K562 (cell line): ENCODE results near the gene USP22. TPM values are rescaled to one million over a fixed set of nuclear protein-coding genes. Genes with fewer than 3 reads are reported as not detected.

ENCODE experiments used
- ATAC-seq: fragments of 200-7000 bp; cut with Tn5 transposase; 3 replicates; pipeline ENCODE4 v1.9.1; 2020; ENCODE audit warnings: moderate library complexity
- BruUV-seq: library from RNA; stranded (reverse); fragments of 400-500 nt; replicated peaks from 2 replicates; lab custom pipeline; 2021; lab: Mats Ljungman, UMichigan
- CTCF ChIA-PET: fragments of 300-600 bp; formaldehyde crosslinking; extraction: SDS; loops from one replicate; lab custom pipeline; 2021; ENCODE audit warnings: low intra/inter-chr PET ratio; lab: Yijun Ruan, JAX
- POLR2A ChIA-PET: fragments of 300-600, 350-650 bp; sonication (Branson Sonifier 250); formaldehyde crosslinking; extraction: SDS; loops from one replicate; lab custom pipeline; 2021; ENCODE audit warnings: antibody characterized with exemption, inconsistent platforms; lab: Yijun Ruan, JAX
- DNase-seq, 4 experiments: peaks; one replicate each; pipeline versions ENCODE4 v3.0.0 to v3.0.0-alpha.2; 2011 to 2018; ENCODE audit warnings: low spot score in 3 of 4, mixed read lengths in 3 of 4; ENCODE audit errors: extremely low read depth in 1 of 4
- FAIRE-seq: peaks from 2 replicates; lab custom pipeline; 2011; peaks lifted over from hg19 to GRCh38; lab: Jason Lieb, UNC
- H2AFZ ChIP-seq: 2 replicates; pipeline ENCODE4 v1.6.0; 2011; ENCODE audit warnings: low read depth, low read length, control low read depth, inconsistent platforms
- H3K27ac ChIP-seq: fragments of 200-600 bp; 3 replicates; pipeline ENCODE4 v1.8.0; 2011; ENCODE audit warnings: low read depth, mild to moderate bottlenecking, control low read depth, inconsistent platforms, low read length, moderate library complexity, mixed read lengths; ENCODE audit errors: extremely low read depth
- H3K27me3 ChIP-seq, 2 experiments: fragments of 300-600 bp in 1 of 2; 2 replicates in 1 of 2; 3 replicates in 1 of 2; pipeline versions ENCODE4 v1.6.0 to v1.8.0; 2011; ENCODE audit warnings: inconsistent platforms in 2 of 2, low read length in 2 of 2, mild to moderate bottlenecking in 1 of 2, mixed read lengths in 1 of 2, moderate library complexity in 1 of 2; ENCODE audit not compliant: control insufficient read depth in 2 of 2, insufficient read depth in 2 of 2
- H3K36me3 ChIP-seq: fragments of 300-600 bp; 3 replicates; pipeline ENCODE4 v1.8.0; 2011; ENCODE audit warnings: mild to moderate bottlenecking, low read length, inconsistent platforms; ENCODE audit not compliant: control insufficient read depth, insufficient read depth
- H3K4me1 ChIP-seq, 2 experiments: fragments of 200-600 bp in 1 of 2; replicated peaks in 1 of 2; 2 replicates in 1 of 2; 3 replicates in 1 of 2; pipeline versions ENCODE4 v1.5.1 to v1.8.0; 2011; ENCODE audit warnings: inconsistent platforms in 2 of 2, low read length in 2 of 2, mild to moderate bottlenecking in 1 of 2, mixed read lengths in 1 of 2, moderate library complexity in 1 of 2; ENCODE audit not compliant: control insufficient read depth in 2 of 2, insufficient read depth in 2 of 2
- H3K4me2 ChIP-seq: 2 replicates; pipeline ENCODE4 v1.6.1; 2011; ENCODE audit warnings: low read length, control low read depth, inconsistent platforms, mixed read lengths; ENCODE audit not compliant: insufficient read depth
- H3K4me3 ChIP-seq: fragments of 200-600 bp; sonication (generic), shearing (Covaris generic); 2 replicates; pipeline ENCODE4 v1.5.1; 2016; ENCODE audit warnings: control low read depth, inconsistent platforms
- H3K79me2 ChIP-seq: fragments of 200-600 bp; 3 replicates; pipeline ENCODE4 v1.8.0; 2011; ENCODE audit warnings: low read length, inconsistent platforms; ENCODE audit not compliant: control insufficient read depth, insufficient read depth
- H3K9ac ChIP-seq, 2 experiments: 2 replicates each; pipeline versions ENCODE4 v1.6.0 to v1.6.1; 2011; ENCODE audit warnings: low read depth in 2 of 2, low read length in 2 of 2, control low read depth in 1 of 2, inconsistent platforms in 1 of 2, mild to moderate bottlenecking in 1 of 2, mixed read lengths in 1 of 2; ENCODE audit not compliant: insufficient read depth in 1 of 2
- H3K9me1 ChIP-seq: one replicate; pipeline ENCODE4 v1.6.0; 2011; ENCODE audit warnings: inconsistent platforms, mild to moderate bottlenecking, low read length, moderate library complexity; ENCODE audit not compliant: control insufficient read depth, insufficient read depth
- H3K9me3 ChIP-seq: replicated peaks from 2 replicates; pipeline ENCODE4 v1.5.1; 2011; ENCODE audit warnings: low read depth, low read length, inconsistent platforms; ENCODE audit not compliant: control insufficient read depth, insufficient read depth
- H4K20me1 ChIP-seq: replicated peaks from 2 replicates; pipeline ENCODE4 v1.6.1; 2011; ENCODE audit warnings: low read length, inconsistent platforms, mixed read lengths; ENCODE audit not compliant: control insufficient read depth, insufficient read depth
- AFF4 ChIP-seq: sonication (generic); formaldehyde crosslinking; IDR thresholded peaks from 2 replicates; pipeline ENCODE4 v1.8.0; 2023; ENCODE audit warnings: mild to moderate bottlenecking, missing genetic modification reagents
- CSDE1 ChIP-seq, 2 experiments: fragments of 450-650 bp; IDR thresholded peaks; 2 replicates each; pipeline ENCODE4 v1.6.1; 2016; ENCODE audit warnings: mild to moderate bottlenecking in 1 of 2
- NCOR1 ChIP-seq: fragments of 450-650 bp; IDR thresholded peaks from 2 replicates; pipeline ENCODE4 v1.6.1; 2016; ENCODE audit warnings: mild to moderate bottlenecking, moderate library complexity
- TCF7L2 ChIP-seq: fragments of 150-350 bp; IDR thresholded peaks from 2 replicates; pipeline ENCODE4 v1.6.1; 2016; ENCODE audit warnings: low read depth, mild to moderate bottlenecking, low read length, moderate library complexity
- ZNF3 ChIP-seq: fragments of 250-450 bp; sonication (Bioruptor Pico); IDR thresholded peaks from 2 replicates; pipeline ENCODE4 v1.5.0; 2021; ENCODE audit warnings: mild to moderate bottlenecking, moderate library complexity
- WGBS: fragments of 100-300 bp; shearing (Covaris generic); methylation state at CpG from one replicate; pipeline ENCODE4 v1.1.6; 2016; ENCODE audit warnings: low coverage, mixed read lengths; ENCODE audit not compliant: insufficient coverage; ENCODE audit errors: missing lambda C conversion rate; 5-methylcytosine and 5-hydroxymethylcytosine counted together
- in situ Hi-C: fragments of 300-500 bp; cut with MboI; formaldehyde crosslinking; loops from 4 replicates; pipeline ENCODE4 v1.15.0; 2018; ENCODE audit warnings: inconsistent platforms, mixed read lengths
- intact Hi-C: fragments of 100-400 bp; cut with micrococcal nuclease; formaldehyde crosslinking; loops from 2 replicates; pipeline ENCODE4 v1.14.2; 2022
- polyA plus RNA-seq, 8 experiments: library from polyadenylated mRNA; depleted of rRNA in 4 of 8; stranded (reverse) in 5 of 8; unstranded in 3 of 8; fragments of >200 nt; fragmentation: Nextera tagmentation in 2 of 8; fragmentation: Illumina TruSeq in 1 of 8; extraction: Ambion mirVana in 2 of 8; extraction: Trizol in 1 of 8; gene quantifications; 2 replicates each; pipeline versions ENCODE4 v1.2.1 to v1.2.3, GENCODE V29; 2011 to 2014; ENCODE audit warnings: inconsistent platforms in 1 of 8, missing spikeins in 1 of 8
- total RNA-seq, 7 experiments: library from RNA; depleted of rRNA in 6 of 7; stranded (reverse); fragments of >200 nt in 6 of 7; fragmentation: Illumina TruSeq in 2 of 7; extraction: Trizol in 2 of 7; gene quantifications; 2 replicates each; pipeline versions ENCODE4 v1.2.1 to v1.2.3, GENCODE V29; 2011 to 2021; ENCODE audit warnings: low replicate concordance in 1 of 7
- TF ChIP-seq, protein P1 (sequence below): fragments of 450-650 bp; formaldehyde crosslinking; IDR thresholded peaks from 2 replicates; pipeline ENCODE4 v1.4.0; 2020; ENCODE audit warnings: mild to moderate bottlenecking, mixed read lengths

Gene USP22
- total and polyA plus RNA-seq, 9 of the 15 experiments (the other 6 are each of a cell fraction or from before 2014, with no cell fraction given), result 6.5 to 113 (median 58.9) TPM

DNA sequence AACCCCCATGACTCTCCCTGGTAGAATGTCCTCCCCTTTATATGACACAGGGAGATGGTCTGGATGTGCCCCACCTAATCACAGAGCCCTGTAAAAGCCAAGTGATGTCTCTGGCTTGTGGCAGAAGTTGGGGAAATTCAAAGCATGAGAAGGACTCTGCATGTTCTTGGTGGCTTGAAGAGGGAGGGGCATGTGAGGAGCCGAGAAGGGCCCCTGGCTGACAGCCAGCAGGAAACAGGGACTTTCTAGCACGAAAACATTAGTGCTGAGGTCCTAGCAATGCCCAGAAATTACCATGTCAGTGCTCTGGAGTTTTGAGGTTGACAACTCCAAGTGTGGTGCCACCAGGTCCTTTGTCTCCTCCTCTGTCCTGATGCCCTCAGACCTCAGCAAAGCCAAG lies 75.9 kb downstream of the USP22 start:
- intact Hi-C loops (no loop called here), in situ Hi-C loops (no loop called here)
- Histone ChIP-seq H3K9me3 (no peaks in the 10 kb centered on the region), H3K27me3 (no peaks in the 10 kb centered on the region), H3K79me2 (no peaks in the 10 kb centered on the region), H3K36me3 (peaks cover 3% of the 10 kb centered on the region; the same call in 1 of the 3 replicates), H3K4me1 (no peaks in the 10 kb centered on the region; a peak in 1 of 5 replicates), H3K27ac (no peak overlapping the region), H4K20me1 (no peaks in the 10 kb centered on the region), H3K4me2 (no peak overlapping the region), H3K9me1 (no peaks in the 10 kb centered on the region), H3K4me3 (no peak overlapping the region)
- no peak for FAIRE-seq
- no peak for ATAC-seq
- no TSS peak for BruUV-seq
- no peak for DNase-seq
- 13% methylated on average over 1 of the region's 2 CpGs for WGBS
- TF ChIP-seq ZNF3 (CRISPR knock-in tag), result no peak
- TF ChIP-seq, all 486 proteins: peak for 0
- POLR2A ChIA-PET, result no interaction called here
- CTCF ChIA-PET, result no interaction called here
- no peak overlapping the region for H2AFZ ChIP-seq
- no peak overlapping the region for H3K9ac ChIP-seq

GRCh38 chr17:20965492-20965891 lies 77.3 kb downstream of the USP22 start:
- intact Hi-C loops (no loop called here), in situ Hi-C loops (no loop called here)
- H3K9ac ChIP-seq, result no peak overlapping the region
- peaks cover 7% of the 10 kb centered on the region; the same call in 1 of the 3 replicates for H3K36me3 ChIP-seq
- POLR2A ChIA-PET, result no interaction called here
- H3K9me1 ChIP-seq, result no peaks in the 10 kb centered on the region
- H3K79me2 ChIP-seq, result no peaks in the 10 kb centered on the region
- no peaks in the 10 kb centered on the region for H4K20me1 ChIP-seq
- FAIRE-seq (no peak), DNase-seq (no peak), ATAC-seq (no peak)
- H2AFZ ChIP-seq, result no peak overlapping the region
- H3K27ac ChIP-seq, result no peak overlapping the region
- no TSS peak for BruUV-seq
- no peaks in the 10 kb centered on the region for H3K27me3 ChIP-seq
- no peaks in the 10 kb centered on the region for H3K4me1 ChIP-seq
- no peaks in the 10 kb centered on the region for H3K9me3 ChIP-seq
- CTCF ChIA-PET, result no interaction called here
- TF ChIP-seq TCF7L2 (no peak), AFF4 (CRISPR knock-in tag) (no peak), CSDE1 (IDR thresholded peaks at IDR 0.05) (no peak), NCOR1 (no peak)
- TF ChIP-seq, protein P1, sequence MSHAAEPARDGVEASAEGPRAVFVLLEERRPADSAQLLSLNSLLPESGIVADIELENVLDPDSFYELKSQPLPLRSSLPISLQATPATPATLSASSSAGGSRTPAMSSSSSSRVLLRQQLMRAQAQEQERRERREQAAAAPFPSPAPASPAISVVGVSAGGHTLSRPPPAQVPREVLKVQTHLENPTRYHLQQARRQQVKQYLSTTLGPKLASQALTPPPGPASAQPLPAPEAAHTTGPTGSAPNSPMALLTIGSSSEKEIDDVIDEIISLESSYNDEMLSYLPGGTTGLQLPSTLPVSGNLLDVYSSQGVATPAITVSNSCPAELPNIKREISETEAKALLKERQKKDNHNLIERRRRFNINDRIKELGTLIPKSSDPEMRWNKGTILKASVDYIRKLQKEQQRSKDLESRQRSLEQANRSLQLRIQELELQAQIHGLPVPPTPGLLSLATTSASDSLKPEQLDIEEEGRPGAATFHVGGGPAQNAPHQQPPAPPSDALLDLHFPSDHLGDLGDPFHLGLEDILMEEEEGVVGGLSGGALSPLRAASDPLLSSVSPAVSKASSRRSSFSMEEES (CRISPR knock-in tag), result no peak
- TF ChIP-seq, all 486 proteins: peak for 0
- 44% methylated on average over 1 of the region's 1 CpG for WGBS
- no peak overlapping the region for H3K4me3 ChIP-seq
- no peak overlapping the region for H3K4me2 ChIP-seq
